Stimulated activated CD8-positive, alpha-beta memory T cell treated with anti-CD3 and anti-CD28 coated beads, Interleukin-15, amount 100 ng/mL, for 48 hours (primary cell): ENCODE data around the gene FAM3C.

Experiments
- DNase-seq, 2 donors: peaks; one replicate each; pipeline ENCODE4 v3.0.0-alpha.2; 2020; ENCODE audit warnings: low read depth in 2 of 2

The FAM3C gene

DNA sequence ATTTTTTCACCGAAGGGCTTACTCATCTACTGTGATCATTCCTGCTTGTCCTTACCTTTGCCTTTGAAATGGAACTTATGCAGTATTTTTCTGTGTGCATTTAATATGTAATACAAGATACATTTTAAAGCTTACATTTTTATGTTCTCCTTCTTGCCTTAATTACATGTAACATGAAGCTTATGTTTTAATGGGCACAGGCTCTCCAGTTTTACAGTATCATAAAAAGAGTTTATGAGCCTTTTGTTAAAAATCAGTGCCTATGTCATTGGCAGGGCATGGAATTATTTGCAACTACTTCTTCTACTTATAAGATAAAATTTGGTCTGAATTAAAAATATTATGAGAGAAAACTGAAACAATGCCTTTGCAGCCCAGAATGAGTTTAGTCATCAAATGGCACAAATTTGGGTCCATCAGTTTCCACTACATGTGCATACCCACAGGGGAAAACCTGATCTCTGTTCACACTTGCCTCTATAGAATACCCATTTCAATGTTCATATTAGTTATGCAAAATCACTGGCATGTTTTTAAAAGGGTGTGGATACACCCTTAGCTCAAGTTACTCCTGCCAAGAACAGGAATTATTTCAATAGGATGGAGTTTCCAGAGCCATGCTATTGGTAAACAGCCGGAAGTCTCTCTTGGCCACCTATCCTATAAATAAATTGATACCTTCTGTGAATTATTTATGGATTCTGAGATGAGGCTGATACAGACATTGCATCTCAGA lies 95.3 kb downstream of the FAM3C start:
- no peak for DNase-seq
